ENCODE results near the gene SCN10A.

SCN10A gene

GRCh38 chr3:38698061-38698460 lies 118.0 kb downstream of the SCN10A start:
- no peak overlapping the region for H3K4me3 ChIP-seq (ENCODE audit: low read depth, low read length)
- TF ChIP-seq CTCF (IDR thresholded peaks at IDR 0.05; ENCODE audit: control insufficient read depth, extremely low read depth, insufficient read depth), result no peak
- no peak for DNase-seq (ENCODE audit: low read depth)

- no peak for DNase-seq (ENCODE audit: low read depth)
- H3K4me3 ChIP-seq (ENCODE audit: low read depth, low read length), result no peak overlapping the region
- no peak for TF ChIP-seq CTCF (IDR thresholded peaks at IDR 0.05; ENCODE audit: control insufficient read depth, extremely low read depth, insufficient read depth)
Measured at GRCh38 chr3:38696034-38696433, 120.0 kb downstream of the SCN10A start.

- no peak for DNase-seq (ENCODE audit: low read depth)
- no peak overlapping the region for H3K4me3 ChIP-seq (ENCODE audit: low read depth, low read length)
- no peak for TF ChIP-seq CTCF (IDR thresholded peaks at IDR 0.05; ENCODE audit: control insufficient read depth, extremely low read depth, insufficient read depth)
Measured at GRCh38 chr3:38690185-38690584, 125.8 kb downstream of the SCN10A start.

- no peak for TF ChIP-seq CTCF (IDR thresholded peaks at IDR 0.05; ENCODE audit: control insufficient read depth, extremely low read depth, insufficient read depth)
- DNase-seq (ENCODE audit: low read depth), result no peak
- H3K4me3 ChIP-seq (ENCODE audit: low read depth, low read length), result no peak overlapping the region
Measured at GRCh38 chr3:38689774-38690173, 126.2 kb downstream of the SCN10A start.

DNA sequence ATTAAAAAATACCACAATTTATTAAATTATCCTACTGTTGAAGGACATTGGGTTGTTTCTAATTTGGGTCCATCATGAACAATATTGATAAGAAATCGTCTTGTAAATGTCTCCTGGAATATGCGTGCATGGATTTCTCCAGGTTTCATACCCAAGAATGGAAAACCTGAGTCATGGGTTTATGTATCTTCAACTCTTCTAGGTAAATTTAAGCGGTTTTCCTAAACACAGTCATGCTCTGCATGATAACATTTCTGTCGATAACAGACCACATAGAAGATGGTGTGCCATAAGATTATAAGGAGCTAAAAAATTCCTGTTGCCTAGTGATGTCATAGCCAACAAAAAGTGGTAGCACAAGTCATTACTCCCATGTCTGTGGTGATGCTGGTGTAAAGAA lies 126.7 kb downstream of the SCN10A start:
- no peak for DNase-seq (ENCODE audit: low read depth)
- no peak overlapping the region for H3K4me3 ChIP-seq (ENCODE audit: low read depth, low read length)
- TF ChIP-seq CTCF (IDR thresholded peaks at IDR 0.05; ENCODE audit: control insufficient read depth, extremely low read depth, insufficient read depth), result no peak

DNA sequence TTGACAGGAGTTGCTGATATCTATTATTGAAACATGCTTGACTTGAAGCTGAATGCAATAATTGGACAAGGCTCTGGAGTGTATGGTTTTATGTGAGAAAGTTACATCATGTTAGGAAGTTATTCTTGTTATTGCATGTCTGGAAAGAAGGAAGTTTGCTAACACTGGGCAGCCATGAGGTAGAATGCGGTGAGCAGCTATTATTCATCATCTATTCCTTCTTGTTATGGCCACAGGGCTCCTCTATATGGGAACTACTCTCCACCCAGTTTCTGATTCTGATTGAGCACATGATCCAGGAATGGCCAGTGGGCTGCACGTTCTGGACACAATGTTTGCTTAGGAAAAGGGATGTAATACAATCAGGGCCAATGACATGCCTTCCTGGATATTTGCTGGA lies 128.7 kb downstream of the SCN10A start:
- TF ChIP-seq CTCF (IDR thresholded peaks at IDR 0.05; ENCODE audit: control insufficient read depth, extremely low read depth, insufficient read depth), result no peak
- no peak overlapping the region for H3K4me3 ChIP-seq (ENCODE audit: low read depth, low read length)
- no peak for DNase-seq (ENCODE audit: low read depth)

GRCh38 chr3:38684546-38684945 lies 131.5 kb downstream of the SCN10A start:
- H3K4me3 ChIP-seq (ENCODE audit: low read depth, low read length), result no peak overlapping the region
- TF ChIP-seq CTCF (IDR thresholded peaks at IDR 0.05; ENCODE audit: control insufficient read depth, extremely low read depth, insufficient read depth), result no peak
- DNase-seq (ENCODE audit: low read depth), result no peak
